H1 (cell line): ENCODE data around the gene ARHGAP42. TPM values are rescaled to one million over a fixed set of nuclear protein-coding genes. Genes with fewer than 3 reads are reported as not detected.

Experiments used
- CHD2 ChIP-seq: IDR thresholded peaks from 2 replicates; pipeline ENCODE4 v1.6.1; 2012; ENCODE audit warnings: low read length, improper control_type of control experiment
- JUND ChIP-seq: IDR thresholded peaks from 2 replicates; pipeline ENCODE4 v1.6.1; 2011; ENCODE audit warnings: mild to moderate bottlenecking, improper control_type of control experiment, low read length
- MAFK ChIP-seq: IDR thresholded peaks from 2 replicates; pipeline ENCODE4 v1.6.1; 2012; ENCODE audit warnings: low read depth, mild to moderate bottlenecking, improper control_type of control experiment, low read length
- RNF2 ChIP-seq: fragments of 200-900, 300-1000 bp; sonication (generic); IDR thresholded peaks from 2 replicates; pipeline ENCODE4 v1.7.1; 2016; ENCODE audit warnings: borderline replicate concordance, low read depth, mild to moderate bottlenecking, antibody characterized with exemption, low read length; ENCODE audit not compliant: poor library complexity, severe bottlenecking; ENCODE audit errors: missing control alignments
- polyA plus RNA-seq, 7 experiments: library from polyadenylated mRNA; depleted of rRNA in 3 of 7; stranded (reverse) in 5 of 7; unstranded in 2 of 7; fragments of >200 nt in 5 of 7; fragments of 200-250 nt in 2 of 7; gene quantifications; 1 replicate in 5 of 7; 2 replicates in 1 of 7; 4 replicates in 1 of 7; pipeline versions ENCODE4 v1.2.1 to v1.2.3, GENCODE V29; 2011 to 2013; ENCODE audit warnings: missing spikeins in 2 of 7, mixed read lengths in 2 of 7
- total RNA-seq: library from RNA; stranded (reverse); fragmentation: NEBNext Ultra II Directional; extraction: Animal tissue kit (Norgen Biotek cat#: 25700); gene quantifications from 2 replicates; pipeline ENCODE4 v1.2.1, GENCODE V29; 2021

Gene ARHGAP42
- total and polyA plus RNA-seq, 2 of the 8 experiments (the other 6 are each of a cell fraction or from before 2014, with no cell fraction given), result 22.2 to 33.5 TPM

DNA sequence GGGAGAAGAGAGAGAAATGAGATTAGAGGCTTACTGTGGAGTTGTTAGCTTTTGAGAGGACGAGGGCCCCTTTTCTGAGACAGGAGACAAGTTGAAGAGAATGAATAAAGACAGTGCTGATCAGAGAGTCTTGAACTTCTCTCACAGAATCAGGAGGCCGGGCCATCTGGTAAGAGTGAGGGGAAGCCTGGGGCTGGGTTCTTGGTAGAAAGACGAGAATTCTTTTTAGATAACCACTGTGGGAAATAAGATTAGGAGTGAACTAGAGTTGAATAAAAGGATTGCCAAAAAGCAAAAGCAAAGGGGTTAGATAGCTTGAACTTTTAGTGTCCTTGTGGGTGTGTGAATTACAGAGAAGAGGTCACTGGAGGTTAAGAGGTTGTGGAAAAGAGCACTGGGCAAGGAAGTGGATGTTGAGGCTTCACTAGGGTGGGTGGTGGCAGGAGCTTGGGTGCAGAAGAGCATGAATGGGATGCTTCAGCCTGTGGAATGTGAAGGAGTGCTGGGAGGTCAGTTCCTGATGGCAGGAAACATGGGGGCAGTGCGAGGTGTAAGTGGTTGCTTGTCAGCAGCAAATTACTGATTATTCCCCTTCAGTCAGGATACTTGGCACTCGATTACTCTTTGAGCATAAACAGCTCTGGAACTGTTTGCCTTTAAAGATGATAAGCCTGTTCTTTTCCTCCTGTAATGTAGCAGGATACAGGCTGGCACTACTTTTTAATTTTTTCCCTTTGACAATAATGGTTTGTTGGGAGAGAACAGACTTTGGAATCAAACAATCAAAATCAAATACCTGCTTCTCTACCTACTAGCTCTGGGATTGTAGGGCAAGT, 98.3 kb downstream of the ARHGAP42 start (continued):
- TF ChIP-seq RNF2, result no peak
- TF ChIP-seq CHD2, result no peak
- no peak for TF ChIP-seq JUND
- TF ChIP-seq MAFK, result no peak
